GM19328 (cell line): ENCODE data around the gene KLHL2.
A peak's percentile ranks its signal among the peaks of the same experiment; 100 is the strongest.

Experiments
- ATAC-seq: cut with Tn5 transposase; IDR thresholded peaks from one replicate; pipeline ENCODE4 v1.9.1; 2021; ENCODE audit warnings: mild to moderate bottlenecking, moderate library complexity; ENCODE audit not compliant: unreplicated experiment

The KLHL2 gene

DNA sequence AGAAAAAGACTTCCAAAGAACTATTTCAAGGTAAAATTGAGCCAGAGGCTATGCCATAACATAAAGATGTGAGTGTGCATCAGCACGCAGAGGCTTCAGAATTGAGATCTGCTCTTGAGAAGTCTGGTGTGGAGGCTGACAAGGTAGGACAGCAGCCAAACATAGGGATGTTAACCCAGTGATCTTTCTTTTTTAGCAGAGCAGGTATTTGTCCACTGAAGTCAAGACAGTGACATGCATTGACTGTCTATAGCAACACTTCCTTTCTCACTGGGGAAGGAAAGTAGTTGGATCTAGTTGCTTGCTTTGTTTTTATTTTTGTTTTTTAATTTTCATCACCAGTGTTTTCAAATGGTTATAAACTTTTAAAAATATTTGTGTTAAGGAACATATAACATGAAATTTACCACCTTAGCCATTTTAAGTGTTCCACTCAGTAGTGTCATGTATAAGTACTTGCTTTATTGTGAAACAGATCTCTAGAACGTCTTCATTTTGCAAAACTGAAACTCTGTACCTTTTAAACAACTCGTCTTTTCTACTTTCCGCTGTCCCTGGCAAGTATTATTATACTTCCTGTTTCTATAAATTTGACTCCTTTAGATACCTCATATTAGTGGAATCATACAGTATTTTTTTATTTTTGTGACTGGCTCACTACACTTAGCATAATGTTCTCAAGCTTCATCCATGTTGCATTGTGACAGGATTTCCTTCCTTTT lies 79.4 kb downstream of the KLHL2 start:
- peak; percentile 69 for ATAC-seq

DNA sequence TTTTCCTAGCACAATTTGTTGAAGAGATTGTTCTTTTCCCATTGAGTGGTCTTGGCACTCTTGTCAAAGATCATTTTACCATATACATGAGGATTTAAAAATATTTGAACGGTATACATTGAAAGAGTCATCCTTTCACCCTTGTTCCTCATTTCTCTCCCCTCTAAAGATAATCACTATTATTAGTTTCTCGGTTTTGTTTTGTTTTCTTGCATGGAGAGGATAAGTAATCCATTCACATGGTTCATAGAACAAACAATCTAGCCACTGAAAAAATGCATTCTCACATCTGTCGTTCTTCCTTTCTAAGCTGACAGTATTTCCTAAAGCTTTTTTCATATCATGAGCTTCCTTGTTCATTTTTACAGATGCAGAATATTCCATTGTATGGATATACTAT lies 80.9 kb downstream of the KLHL2 start:
- ATAC-seq = no peak

GRCh38 chr4:165288639-165289422 lies 81.5 kb downstream of the KLHL2 start:
- no peak for ATAC-seq

GRCh38 chr4:165289423-165289785 lies 82.0 kb downstream of the KLHL2 start:
- no peak for ATAC-seq

- ATAC-seq = no peak
Measured at GRCh38 chr4:165293061-165293460, 85.7 kb downstream of the KLHL2 start.

DNA sequence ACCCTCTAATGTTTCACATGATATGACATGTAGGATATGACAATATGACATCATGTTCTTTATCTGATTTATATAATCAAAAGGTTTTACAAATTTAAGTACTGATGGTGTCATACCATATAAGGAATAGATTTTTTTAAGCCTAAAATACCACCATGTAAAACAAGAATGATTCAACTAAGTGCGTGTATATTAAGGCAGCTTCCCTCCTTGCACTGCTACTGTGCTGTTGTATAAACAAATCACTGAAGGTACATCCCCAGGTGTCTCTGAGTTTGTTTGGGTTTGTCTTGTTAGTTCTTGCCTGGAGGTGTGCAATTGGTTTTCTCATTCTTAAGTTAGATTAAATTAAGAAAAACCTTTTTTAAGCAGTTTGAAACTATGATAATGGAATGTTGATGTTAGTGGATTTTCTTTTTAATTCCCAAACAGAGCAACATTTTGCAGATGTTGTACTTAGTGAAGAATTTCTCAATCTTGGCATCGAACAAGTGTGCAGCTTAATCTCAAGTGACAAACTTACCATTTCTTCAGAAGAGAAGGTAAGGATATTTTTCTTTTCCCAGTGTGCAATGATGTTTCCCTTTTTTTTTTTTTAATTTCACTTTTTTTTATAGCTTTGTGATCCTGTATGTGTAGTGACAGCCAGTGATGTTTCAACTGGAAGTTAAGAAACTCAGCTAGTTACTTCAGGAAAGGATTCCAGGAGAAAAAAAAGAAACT lies 86.7 kb downstream of the KLHL2 start:
- no peak for ATAC-seq

- ATAC-seq = peak; percentile 84
Measured at GRCh38 chr4:165294907-165295306, 87.5 kb downstream of the KLHL2 start.

DNA sequence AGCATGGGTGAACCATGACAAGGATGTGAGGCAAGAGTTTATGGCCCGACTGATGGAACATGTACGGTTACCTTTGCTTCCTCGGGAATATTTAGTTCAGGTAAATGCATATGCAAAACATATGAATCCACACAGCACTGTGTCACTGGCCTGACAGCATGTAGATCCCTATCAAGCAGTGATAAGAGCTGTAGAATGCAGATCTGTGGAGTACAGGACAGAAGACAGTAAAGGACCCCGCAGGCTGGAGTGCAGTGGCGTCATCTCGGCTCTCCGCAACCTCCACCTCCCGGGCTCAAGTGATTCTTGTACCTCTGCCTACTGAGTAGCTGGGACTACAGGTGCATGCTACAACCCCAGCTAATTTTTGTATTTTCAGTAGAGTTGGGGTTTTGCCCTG lies 90.3 kb downstream of the KLHL2 start:
- ATAC-seq = no peak

GRCh38 chr4:165299399-165300060 lies 92.2 kb downstream of the KLHL2 start:
- ATAC-seq = no peak

DNA sequence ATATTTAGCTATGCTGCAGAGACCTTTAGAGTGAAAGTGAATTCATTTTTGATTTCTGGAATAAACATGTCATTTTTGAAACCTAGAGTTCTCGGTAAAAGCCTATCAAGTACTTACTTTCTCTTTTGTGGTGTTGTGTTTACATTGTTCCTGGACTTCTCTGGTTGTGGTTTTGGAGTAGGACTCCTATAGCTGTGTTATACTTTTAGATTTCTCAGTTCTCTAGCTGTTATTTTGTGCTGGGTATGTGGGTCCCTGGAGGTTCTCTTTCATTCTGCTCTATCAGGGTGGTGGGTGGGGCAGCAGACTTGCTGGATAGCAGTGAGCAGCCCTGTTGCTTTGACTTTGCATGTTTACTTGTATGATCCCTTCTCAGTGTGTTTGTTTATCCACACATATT lies 94.5 kb downstream of the KLHL2 start:
- peak; percentile 73 for ATAC-seq

- ATAC-seq = no peak
Measured at GRCh38 chr4:165302658-165303057, 95.3 kb downstream of the KLHL2 start.

DNA sequence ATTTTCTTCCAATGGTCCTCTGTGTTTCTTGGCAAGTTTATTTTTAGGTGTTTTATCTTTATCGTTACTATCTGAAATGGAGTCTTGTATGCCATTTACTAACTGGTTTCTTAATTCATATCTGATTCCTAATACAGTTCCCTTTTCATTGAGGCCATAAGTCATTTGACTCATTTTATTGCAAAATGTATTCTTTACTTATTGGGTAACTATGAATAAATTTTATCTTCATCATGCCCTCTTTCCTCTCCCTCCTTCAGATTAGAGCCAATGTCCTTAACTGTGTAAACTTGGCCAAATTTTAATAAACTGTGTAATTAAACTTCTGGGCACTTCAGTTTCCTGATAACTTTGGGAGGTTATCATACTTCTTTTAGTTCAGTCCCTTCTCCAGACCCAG lies 100.8 kb downstream of the KLHL2 start:
- ATAC-seq = no peak

DNA sequence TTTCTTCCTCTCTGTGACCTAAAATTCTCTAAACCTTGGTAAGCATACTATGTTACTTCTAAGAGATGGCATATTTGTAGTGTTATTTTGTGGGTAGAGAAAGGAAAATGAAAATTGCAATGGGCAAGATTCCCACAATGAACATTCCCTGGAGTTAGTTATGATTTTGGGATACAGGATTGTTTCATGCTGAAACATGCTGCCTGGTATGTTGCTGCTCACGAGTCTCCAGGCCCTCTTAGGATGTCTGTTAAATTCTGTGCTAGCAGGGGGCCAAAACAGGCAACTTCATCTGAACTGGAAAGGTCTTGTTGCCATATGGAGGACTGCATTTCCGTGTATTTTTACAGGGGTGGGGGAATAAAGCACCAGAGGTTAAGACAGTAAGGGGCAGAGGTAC lies 101.2 kb downstream of the KLHL2 start:
- no peak for ATAC-seq

- no peak for ATAC-seq
Measured at GRCh38 chr4:165309456-165309855, 102.1 kb downstream of the KLHL2 start.

- ATAC-seq = no peak
Measured at GRCh38 chr4:165312506-165312905, 105.1 kb downstream of the KLHL2 start.

GRCh38 chr4:165319030-165319429 lies 111.7 kb downstream of the KLHL2 start:
- no peak for ATAC-seq

DNA sequence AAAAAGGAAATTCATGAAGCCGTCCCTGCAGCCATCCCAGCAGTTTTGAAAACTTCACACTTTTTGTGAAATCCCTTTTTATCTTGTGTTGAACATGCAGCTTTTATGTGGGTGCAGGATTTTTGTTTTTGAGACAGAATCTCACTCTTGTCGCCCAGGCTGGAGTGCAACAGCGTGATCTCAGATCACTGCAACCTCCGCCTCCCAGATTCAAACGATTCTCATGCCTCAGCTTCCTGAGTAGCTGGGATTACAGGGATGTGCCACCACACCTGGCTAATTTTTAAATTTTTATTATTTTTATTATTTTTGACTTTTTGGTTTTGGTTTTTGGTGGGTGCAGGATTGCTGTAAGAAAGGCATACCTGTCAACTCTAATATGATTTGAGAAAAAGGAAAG lies 112.1 kb downstream of the KLHL2 start:
- no peak for ATAC-seq

DNA sequence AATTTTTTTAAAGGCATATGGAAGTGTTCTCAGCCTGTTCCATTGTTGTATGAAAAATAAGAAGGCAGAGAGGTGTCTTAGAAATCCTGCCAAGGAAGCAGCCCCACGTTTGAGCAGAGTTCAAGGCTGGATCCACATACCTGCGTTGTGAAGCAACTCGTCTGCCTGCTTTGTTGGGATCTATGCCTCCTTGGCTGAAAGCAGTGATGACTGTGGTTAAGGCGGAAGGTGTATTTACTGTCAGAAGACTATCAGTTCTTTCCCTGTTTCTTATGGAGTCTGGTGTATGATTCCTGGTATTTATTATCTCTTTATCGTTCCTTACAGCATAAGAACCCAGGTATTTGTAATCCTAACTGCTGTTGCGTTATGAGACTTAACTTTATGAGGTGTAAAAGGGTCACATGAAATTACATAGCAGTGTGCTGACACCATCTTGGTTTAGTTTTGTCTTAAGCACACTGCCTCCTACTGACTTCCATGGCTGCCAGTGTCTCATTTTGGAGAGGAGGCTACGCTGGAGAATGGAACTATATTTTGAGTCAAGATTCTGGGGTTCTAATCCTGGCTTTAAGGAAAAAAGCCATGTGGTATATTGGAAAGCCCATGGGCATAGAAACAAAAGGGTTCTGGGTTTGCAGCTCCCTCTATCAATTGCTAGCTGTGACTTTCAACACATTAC lies 117.0 kb downstream of the KLHL2 start:
- no peak for ATAC-seq

- no peak for ATAC-seq
Measured at GRCh38 chr4:165324918-165325304, 117.5 kb downstream of the KLHL2 start.

- ATAC-seq = no peak
Measured at GRCh38 chr4:165325732-165326512, 118.6 kb downstream of the KLHL2 start.
